ENCODE results near the gene ARMC9.

DNA sequence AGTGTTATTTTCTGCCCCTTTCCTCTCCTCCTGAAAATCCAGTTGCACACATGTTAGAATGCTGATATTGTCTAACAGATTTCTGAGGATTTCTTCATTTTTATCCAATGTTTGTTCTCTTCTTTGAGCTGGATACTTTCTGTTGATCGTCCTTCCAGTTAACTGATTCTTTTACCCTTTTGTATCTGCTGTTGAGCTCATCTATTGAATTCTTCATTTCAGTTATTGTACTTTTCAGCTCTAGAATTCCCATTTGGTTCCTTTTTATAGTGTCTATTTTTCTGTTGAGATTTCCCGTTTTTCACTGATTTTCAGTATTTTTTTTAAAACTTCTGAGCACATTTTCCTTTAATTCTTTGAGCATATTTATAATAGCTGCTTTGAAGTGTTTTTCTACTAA, 119.1 kb downstream of the ARMC9 start:
- TF ChIP-seq ZNF652 (CRISPR knock-in tag; IDR thresholded peaks at IDR 0.05; ENCODE audit: borderline replicate concordance, low read depth) (no peak), ZBTB10 (CRISPR knock-in tag; IDR thresholded peaks at IDR 0.05; ENCODE audit: borderline replicate concordance) (no peak), SMAD3 (CRISPR knock-in tag; IDR thresholded peaks at IDR 0.05) (no peak), ZBTB46 (CRISPR knock-in tag; IDR thresholded peaks at IDR 0.05; ENCODE audit: borderline replicate concordance) (no peak), ZNF766 (CRISPR knock-in tag; IDR thresholded peaks at IDR 0.05; ENCODE audit: borderline replicate concordance) (no peak), SP1 (IDR thresholded peaks at IDR 0.05) (no peak), SP1 (CRISPR knock-in tag; IDR thresholded peaks at IDR 0.05) (no peak), MATR3 (CRISPR knock-in tag; IDR thresholded peaks at IDR 0.05) (no peak), ZNF629 (CRISPR knock-in tag; conservative IDR thresholded peaks at IDR 0.05) (no peak), ZNF501 (CRISPR knock-in tag; IDR thresholded peaks at IDR 0.05) (no peak), ZNF558 (CRISPR knock-in tag; IDR thresholded peaks at IDR 0.05; ENCODE audit: borderline replicate concordance) (no peak)
- TF ChIP-seq, protein P1, sequence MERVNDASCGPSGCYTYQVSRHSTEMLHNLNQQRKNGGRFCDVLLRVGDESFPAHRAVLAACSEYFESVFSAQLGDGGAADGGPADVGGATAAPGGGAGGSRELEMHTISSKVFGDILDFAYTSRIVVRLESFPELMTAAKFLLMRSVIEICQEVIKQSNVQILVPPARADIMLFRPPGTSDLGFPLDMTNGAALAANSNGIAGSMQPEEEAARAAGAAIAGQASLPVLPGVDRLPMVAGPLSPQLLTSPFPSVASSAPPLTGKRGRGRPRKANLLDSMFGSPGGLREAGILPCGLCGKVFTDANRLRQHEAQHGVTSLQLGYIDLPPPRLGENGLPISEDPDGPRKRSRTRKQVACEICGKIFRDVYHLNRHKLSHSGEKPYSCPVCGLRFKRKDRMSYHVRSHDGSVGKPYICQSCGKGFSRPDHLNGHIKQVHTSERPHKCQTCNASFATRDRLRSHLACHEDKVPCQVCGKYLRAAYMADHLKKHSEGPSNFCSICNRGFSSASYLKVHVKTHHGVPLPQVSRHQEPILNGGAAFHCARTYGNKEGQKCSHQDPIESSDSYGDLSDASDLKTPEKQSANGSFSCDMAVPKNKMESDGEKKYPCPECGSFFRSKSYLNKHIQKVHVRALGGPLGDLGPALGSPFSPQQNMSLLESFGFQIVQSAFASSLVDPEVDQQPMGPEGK (CRISPR knock-in tag; IDR thresholded peaks at IDR 0.05): no peak

Measured in HepG2 (cell line).